GM19463 (cell line): ENCODE data around the gene ATXN3L.
"Not testable (repeated sequence)": the region's sequence is repeated elsewhere in the genome, so short reads cannot be mapped to it uniquely, and the experiment has no call there.

Source experiments
- ATAC-seq: cut with Tn5 transposase; IDR thresholded peaks from one replicate; pipeline ENCODE4 v1.9.1; 2021; ENCODE audit warnings: mild to moderate bottlenecking, moderate library complexity; ENCODE audit not compliant: unreplicated experiment

The ATXN3L gene

GRCh38 chrX:13307041-13307440, 12.8 kb downstream of the ATXN3L start:
- ATAC-seq = no peak

DNA sequence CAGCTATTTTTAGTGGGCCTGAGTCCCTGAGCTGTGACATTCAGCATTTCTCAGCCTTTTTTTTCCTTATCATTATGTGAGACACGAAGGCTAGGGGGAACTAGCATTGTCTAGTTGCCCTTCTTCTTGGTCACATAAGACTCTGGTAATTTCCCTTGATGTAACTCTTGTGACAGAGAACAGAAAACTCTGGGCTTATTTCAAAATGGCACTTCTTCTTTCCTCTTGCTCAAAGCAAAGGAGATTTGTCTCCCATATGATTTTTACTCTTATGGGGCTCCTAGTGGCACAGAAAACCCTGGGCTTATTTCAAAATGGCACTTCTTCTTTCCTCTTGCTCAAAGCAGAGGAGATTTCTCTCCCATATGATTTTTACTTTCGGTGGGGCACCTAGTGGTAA, 14.7 kb downstream of the ATXN3L start:
- ATAC-seq = no peak

GRCh38 chrX:13304052-13304451, 15.8 kb downstream of the ATXN3L start:
- no peak for ATAC-seq

- ATAC-seq = not testable (repeated sequence)
Observed at GRCh38 chrX:13303248-13303647, 16.6 kb downstream of the ATXN3L start.

DNA sequence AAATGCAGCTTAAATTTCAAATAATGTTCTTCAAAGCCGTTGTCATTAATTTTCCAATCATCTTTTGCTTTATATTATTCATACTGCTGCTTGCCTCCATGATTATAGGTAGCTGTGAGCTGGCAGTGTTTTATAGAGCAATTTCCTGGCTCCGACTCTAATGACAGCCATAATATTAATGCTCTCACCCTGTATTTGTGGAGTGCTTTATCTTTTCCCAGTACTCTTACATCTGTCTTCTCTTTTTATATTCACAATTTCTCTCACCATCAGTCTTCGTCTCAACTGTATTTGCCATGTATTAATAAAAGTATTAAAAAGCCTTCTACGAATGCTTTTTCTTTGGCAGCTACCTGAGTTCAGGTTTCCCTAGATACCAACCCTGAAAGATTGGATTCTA, 21.0 kb downstream of the ATXN3L start:
- no peak for ATAC-seq

GRCh38 chrX:13295841-13296240, 24.0 kb downstream of the ATXN3L start:
- ATAC-seq = no peak

DNA sequence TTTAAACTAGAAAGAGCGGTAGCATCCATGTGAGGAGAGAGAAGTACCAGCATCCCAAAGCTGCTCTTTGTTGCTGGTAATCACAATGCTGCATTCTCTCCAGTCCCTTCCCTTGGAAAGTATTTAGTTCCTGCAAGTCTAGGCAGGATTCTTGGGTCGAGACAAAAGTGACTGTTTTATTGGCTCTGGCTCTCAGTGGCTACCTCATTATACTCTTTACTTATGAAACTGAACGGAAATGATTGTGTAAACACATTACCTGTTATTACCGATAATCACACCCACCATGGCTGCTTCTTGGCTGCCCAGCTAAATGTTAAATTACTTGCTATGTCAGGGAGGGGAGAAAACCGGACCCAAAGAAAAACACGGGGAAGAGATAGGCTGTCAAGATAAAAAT, 26.2 kb downstream of the ATXN3L start:
- no peak for ATAC-seq

GRCh38 chrX:13290891-13291614, 28.8 kb downstream of the ATXN3L start:
- ATAC-seq = no peak

- no peak for ATAC-seq
Observed at GRCh38 chrX:13288671-13289070, 31.2 kb downstream of the ATXN3L start.

- ATAC-seq = no peak
Observed at GRCh38 chrX:13287816-13288215, 32.0 kb downstream of the ATXN3L start.

GRCh38 chrX:13285693-13286092, 34.2 kb downstream of the ATXN3L start:
- no peak for ATAC-seq

DNA sequence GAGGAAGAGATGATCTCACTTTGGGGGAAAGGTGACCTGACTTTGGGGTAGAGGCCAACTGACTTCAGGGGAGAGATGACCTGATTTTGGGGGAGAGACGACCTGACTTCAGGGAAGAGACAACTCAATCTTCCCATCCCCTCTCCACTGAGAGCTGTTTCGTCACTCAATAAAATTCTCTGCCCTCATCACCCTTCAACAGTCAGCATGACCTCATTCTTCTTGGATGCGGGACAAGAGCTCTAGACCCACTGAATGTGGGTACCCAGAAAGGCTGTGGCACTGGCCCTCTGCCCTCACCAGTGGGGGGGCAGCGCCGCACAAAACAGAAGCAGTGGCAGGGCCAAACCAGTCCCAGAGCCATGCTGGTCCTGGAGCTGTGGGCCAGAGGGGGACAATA, 34.6 kb downstream of the ATXN3L start:
- ATAC-seq = no peak

- no peak for ATAC-seq
Observed at GRCh38 chrX:13284570-13284969, 35.3 kb downstream of the ATXN3L start.

DNA sequence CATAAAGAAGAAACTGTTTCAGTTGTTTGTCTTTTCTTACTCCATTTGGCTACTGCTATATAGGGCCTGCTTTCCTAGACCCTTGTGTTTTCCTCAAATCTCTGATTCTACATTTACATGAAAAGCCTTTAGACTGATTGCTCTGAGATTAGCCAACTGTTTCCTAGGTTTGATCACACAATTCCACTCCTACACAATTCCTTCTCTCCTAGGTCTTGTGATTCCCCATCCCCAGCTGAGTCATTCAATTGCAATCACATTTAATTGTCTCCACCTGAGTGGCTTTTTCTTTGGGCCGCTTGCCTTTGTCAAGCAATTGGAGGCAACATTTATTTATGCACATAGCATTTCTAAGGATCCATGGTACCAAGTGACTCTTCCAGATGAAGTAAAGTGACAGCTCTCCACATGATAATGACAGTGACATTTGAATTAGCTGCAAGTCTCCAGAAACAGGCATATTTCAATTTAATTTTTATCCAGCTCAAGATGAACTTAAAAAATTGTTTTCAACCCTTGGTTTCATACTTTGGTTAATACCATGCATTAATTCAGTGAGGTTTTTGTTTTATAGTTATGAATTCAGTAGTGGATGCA, 35.8 kb downstream of the ATXN3L start:
- no peak for ATAC-seq

DNA sequence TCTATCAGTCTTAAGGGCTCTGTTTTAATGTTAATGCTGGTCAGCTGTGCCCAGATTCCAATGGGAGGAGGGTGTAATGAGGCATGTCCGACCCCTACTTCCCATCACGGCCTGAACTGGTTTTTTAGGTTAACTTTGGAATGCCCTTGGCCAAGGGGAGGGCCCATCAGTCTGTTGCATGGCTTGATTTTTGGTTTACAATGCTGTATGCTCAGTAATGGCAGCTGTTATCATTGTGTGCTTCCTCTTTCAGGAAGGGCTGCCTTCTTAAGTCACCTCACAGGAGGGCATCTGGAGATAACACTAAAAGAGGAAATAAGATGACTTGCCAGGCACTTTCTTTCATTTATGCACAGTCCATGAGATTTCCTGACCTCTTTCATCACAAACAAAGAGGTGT, 36.3 kb downstream of the ATXN3L start:
- ATAC-seq = no peak

DNA sequence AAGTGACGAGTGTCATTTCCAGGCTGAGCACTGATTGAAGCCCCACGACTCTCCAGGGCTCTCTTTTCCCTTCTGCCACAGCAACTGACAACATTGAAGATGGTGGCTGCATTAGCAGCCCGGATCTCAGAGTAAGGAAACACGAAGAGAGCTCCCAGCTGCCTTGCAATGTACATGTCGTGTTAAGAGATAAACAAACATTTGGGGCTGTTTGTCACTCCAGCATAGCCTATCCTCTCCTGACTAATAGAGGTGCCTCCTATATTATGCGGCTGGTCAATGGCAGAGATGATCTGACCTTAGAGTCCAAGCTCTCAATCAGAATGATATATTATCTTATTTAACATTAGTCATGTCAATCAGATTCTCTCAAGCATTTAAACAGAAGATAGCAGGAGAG, 38.6 kb downstream of the ATXN3L start:
- no peak for ATAC-seq

GRCh38 chrX:13279279-13280018, 40.4 kb downstream of the ATXN3L start:
- ATAC-seq = no peak

- no peak for ATAC-seq
Observed at GRCh38 chrX:13277539-13277938, 42.3 kb downstream of the ATXN3L start.

GRCh38 chrX:13276991-13277390, 42.9 kb downstream of the ATXN3L start:
- ATAC-seq = no peak

GRCh38 chrX:13275031-13275430, 44.8 kb downstream of the ATXN3L start:
- no peak for ATAC-seq

- ATAC-seq = no peak
Observed at GRCh38 chrX:13272426-13272825, 47.4 kb downstream of the ATXN3L start.

DNA sequence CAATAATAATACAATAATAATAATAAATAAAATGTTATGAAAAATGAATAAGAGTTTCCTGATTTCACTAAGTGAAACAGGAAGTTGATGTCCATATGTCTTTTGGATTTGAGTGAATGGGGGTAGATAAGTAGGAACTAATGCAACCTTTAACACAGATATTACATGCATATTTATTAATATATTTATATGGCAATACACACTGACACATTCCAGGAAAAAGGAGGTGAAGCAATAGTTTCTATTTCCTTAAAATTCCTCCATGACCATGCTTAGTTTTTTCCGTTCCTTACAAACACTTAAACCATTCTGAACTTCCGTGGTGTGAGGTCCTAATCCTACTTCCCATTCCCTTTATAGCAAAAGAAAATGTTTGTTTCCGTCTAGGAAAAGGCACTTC, 48.3 kb downstream of the ATXN3L start:
- ATAC-seq = no peak
